HG02970 (cell line): ENCODE measurements around the gene CASS4.
"Not testable (repeated sequence)": the region's sequence is repeated elsewhere in the genome, so short reads cannot be mapped to it uniquely, and the experiment has no call there.

Source experiments
- ATAC-seq: cut with Tn5 transposase; IDR thresholded peaks from one replicate; pipeline ENCODE4 v1.9.1; 2021; ENCODE audit warnings: mild to moderate bottlenecking, moderate library complexity, moderate number of reproducible peaks; ENCODE audit not compliant: unreplicated experiment, low FRiP score

The CASS4 gene

DNA sequence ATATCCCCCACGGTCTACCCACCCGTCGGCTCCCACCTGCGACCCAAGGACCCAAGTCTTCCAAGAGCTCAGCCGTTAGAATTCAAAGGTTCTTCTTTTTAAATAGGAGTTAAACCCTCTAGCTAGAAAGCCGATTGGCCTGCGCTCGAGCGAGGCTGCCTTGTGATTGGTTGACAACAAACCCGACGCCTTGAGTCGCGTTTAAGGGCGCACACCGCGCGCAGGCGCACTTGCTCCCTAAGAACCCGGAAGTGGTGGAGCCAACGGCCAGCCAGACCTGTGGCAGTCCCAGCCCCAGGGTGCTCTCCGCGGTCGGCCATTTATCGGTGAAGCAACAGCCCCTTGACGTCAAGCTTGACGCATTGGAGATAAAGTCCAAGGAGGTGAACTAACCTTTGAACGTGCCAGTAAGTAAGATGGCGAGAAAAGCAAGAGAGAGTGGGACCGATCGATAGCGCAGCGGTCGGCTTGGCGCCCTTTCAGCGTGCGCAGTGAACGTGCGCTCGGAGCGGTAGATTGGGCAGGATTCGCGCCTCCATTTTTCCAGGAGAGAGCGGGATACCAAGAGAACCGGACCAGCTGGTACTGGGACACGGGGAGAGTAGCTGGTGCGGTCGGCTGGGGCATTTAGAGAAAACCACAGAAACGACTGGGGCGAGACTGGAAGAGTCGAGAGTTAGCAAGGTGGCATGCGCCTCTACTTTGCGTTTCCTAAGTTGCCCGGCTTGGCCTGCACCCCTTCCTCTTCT, 19.8 kb upstream of the CASS4 start, which contains the start of the genes AURKA and CSTF1:
TSS of gene AURKA (minus strand) at position 84 of the 749 bp plus-strand sequence. CDS start 4,018 bp downstream, outside the sequence.
TSS of gene CSTF1 (plus strand) at position 514 of the 749 bp plus-strand sequence. CDS start 2,908 bp downstream, outside the sequence.
- peak; percentile 99 for ATAC-seq

GRCh38 chr20:56392881-56393482, 19.1 kb upstream of the CASS4 start:
- no peak for ATAC-seq

GRCh38 chr20:56393653-56394052, 18.4 kb upstream of the CASS4 start:
- ATAC-seq: no peak

DNA sequence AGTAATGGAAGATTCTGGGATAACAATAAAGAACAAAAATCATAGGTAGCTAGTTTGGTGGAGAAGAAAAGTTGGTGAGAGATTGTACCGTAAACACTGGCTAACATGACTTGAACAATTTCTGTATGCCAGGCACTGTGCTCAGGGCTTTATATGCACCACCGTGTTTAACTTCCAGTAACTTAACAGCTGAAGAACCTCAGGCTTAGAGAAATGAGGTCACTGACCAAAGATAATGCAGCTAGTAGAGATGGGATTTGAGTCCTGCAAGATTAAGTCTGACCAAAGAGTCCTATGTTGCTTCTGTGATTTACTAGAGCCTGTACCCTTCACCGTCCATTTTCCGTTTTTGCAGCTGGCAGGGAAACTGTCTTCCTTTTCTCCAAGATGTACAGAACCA, 16.9 kb upstream of the CASS4 start:
- no peak for ATAC-seq

GRCh38 chr20:56400001-56400640, 11.9 kb upstream of the CASS4 start:
- ATAC-seq: no peak

GRCh38 chr20:56403465-56403864, 8.6 kb upstream of the CASS4 start:
- ATAC-seq: no peak

DNA sequence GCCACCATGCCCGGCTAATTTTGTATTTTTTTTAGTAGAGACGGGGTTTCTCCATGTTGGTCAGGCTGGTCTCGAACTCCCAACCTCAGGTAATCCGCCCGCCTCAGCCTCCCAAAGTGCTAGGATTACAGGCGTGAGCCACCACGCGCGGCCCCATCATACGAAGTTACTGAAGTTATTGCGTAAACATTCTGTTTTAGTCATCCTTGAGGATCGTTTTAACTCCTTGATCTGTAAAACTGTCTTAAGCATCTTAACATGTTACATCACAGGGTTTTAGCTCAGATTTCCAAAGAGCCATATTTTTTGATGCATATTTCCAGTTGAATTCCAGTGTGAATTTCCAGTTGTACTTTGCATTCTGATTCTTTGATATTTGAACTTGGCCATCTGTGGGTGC, 6.7 kb upstream of the CASS4 start:
- ATAC-seq: not testable (repeated sequence)

DNA sequence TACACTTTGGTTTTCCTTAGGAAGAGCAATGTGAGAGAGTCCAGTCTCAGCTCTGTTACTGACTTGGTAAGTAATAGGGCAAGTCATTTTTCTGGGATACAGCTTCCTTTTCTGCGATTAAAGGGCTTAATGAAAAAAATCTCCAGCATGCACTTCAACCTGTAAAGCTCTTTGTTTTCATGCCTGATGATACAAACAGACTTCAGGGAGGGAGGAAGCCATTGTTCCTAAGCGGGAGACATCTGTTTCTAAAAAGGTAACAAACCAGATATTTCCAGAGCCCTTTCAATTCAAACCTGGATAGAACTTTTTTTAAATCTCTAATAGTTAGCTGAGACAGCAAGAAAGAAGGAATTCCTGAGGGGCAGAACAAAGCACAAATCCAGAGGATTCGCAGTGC, 5.2 kb upstream of the CASS4 start:
- no peak for ATAC-seq

GRCh38 chr20:56409521-56409920, 2.5 kb upstream of the CASS4 start:
- no peak for ATAC-seq

- ATAC-seq: no peak
Measured at GRCh38 chr20:56409956-56410355, 2.1 kb upstream of the CASS4 start.

GRCh38 chr20:56411287-56411686, 773 bp upstream of the CASS4 start:
- not testable (repeated sequence) for ATAC-seq

DNA sequence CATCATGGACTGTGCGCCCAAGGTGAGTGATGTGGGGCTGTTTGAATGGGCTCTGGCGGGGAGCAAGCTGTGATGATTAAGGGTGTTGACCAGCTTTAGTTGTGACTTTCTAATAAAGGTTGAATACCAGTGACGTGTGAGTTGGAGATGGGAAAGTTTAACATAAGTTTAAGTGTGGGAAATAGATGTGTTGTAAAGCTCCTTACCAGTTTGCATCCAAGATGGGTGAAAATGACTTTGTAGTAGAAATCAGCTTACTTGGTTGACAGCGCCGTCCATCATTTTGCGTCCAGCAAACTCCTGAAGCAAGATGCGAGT, 372 bp downstream of the CASS4 start:
- ATAC-seq: no peak

- ATAC-seq: no peak
Measured at GRCh38 chr20:56412949-56413348, 889 bp downstream of the CASS4 start.

DNA sequence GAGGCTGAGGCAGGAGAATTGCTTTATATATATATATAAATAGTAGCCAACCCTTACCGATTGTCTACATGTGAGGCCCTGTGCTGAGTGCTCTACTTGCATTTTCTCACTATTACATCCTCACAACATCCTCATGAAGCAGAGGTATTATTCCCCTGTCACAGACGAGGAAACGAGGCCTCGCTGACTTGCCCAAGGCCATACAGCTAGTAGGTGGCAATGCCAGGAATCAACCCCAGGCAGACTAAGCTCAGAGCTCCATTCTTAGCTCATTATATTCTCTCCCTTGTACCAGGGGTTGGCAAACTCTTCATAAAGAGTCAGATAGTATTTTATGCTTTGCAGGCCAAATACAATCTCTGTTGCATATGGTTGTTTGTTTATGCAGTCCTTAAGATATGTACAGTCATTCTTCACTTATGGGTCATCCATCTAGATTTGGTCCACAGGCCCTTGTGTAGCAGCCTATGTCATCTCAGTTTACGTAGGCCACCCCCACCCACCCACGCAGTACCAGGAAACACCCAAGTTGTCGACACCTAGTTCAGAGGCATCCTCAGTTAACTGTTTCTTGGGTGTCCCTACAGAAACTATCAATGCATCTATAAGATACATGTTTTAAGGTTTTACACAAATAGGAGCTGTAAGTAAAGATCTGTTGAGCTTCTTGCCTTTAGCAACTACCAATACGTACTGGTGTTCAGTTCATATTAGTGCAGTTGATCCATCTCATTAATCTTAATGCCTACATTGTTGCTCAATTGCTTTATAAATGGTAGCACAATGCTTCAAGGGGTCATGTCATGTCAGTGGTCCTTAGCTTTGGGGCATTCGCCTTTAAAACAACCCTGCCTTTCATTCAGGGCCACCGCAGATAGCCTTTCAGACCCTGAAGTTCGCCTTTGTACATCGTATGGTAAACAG, 3.0 kb downstream of the CASS4 start:
- ATAC-seq: no peak

- ATAC-seq: no peak
Measured at GRCh38 chr20:56417402-56417801, 5.3 kb downstream of the CASS4 start.

DNA sequence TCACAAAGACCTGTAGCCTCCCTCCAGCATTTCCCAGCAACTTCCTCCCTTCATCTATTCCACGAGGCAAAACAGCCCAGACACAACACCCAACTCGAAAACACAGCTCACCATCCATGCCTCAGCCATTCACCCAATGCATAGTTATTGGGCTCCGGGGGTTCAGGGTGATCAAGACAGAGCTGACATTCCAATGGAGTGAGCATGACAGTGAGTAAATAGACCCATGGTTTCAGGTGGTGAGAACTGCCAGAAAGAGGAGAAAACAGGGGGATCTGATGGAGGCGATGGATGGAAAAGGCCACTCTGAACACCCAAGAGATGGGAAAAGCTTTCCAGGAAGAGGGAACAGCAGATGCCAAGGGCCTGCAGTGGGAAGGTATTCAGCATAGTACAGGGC, 5.9 kb downstream of the CASS4 start:
- no peak for ATAC-seq

GRCh38 chr20:56418385-56418861, 6.4 kb downstream of the CASS4 start:
- no peak for ATAC-seq

GRCh38 chr20:56420028-56420427, 8.0 kb downstream of the CASS4 start:
- ATAC-seq: no peak

- ATAC-seq: no peak
Measured at GRCh38 chr20:56420940-56421688, 9.1 kb downstream of the CASS4 start.
